ENCODE results near the gene TM9SF4. TPM values are rescaled to one million over a fixed set of nuclear protein-coding genes. Genes with fewer than 3 reads are reported as not detected.
"Not testable (repeated sequence)": the region's sequence is repeated elsewhere in the genome, so short reads cannot be mapped to it uniquely, and the experiment has no call there.

TM9SF4 gene
- total RNA-seq, 2 donors from 2014 or later, result 33.4 TPM

DNA sequence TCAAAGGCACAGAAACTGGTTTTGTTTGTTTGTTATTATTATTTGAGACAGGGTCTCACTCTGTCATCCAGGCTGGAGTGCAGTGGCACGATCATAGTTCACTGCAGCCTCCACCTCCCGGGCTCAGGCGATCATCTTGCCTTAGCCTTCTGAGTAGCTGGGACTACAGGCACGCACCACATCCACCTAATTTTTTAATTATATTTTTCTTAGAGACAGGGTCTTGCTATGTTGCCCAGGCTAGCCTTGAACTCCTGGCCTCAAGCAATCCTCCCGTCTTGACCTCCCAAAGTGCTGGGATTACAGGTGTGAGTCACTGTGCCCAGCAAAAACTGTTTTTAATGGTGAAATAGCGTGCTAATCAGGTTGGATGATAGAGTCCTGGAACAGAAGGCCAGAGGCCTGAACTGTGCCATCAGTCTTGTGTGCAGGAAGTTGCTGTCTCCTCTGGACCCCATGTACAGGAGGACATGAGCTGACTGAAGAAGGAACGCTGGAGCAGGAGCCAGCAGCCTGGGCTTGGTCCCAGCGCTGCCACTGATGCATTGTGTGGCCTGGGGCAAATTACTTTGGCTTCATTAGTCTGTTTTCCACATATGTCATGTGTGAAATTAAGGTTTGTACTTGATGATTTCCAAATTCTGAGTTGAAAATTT lies 4.9 kb downstream of the TM9SF4 start:
- no peak overlapping the region for H3K27ac ChIP-seq
- H3K4me3 ChIP-seq, result no peak overlapping the region
- DNase-seq (ENCODE audit: low spot score), result no peak
- H3K27me3 ChIP-seq (replicated peaks; ENCODE audit: insufficient read depth), result no peaks in the 10 kb centered on the region
- TF ChIP-seq, protein P1, sequence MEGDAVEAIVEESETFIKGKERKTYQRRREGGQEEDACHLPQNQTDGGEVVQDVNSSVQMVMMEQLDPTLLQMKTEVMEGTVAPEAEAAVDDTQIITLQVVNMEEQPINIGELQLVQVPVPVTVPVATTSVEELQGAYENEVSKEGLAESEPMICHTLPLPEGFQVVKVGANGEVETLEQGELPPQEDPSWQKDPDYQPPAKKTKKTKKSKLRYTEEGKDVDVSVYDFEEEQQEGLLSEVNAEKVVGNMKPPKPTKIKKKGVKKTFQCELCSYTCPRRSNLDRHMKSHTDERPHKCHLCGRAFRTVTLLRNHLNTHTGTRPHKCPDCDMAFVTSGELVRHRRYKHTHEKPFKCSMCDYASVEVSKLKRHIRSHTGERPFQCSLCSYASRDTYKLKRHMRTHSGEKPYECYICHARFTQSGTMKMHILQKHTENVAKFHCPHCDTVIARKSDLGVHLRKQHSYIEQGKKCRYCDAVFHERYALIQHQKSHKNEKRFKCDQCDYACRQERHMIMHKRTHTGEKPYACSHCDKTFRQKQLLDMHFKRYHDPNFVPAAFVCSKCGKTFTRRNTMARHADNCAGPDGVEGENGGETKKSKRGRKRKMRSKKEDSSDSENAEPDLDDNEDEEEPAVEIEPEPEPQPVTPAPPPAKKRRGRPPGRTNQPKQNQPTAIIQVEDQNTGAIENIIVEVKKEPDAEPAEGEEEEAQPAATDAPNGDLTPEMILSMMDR (IDR thresholded peaks at IDR 0.05), result no peak
- no peak for ATAC-seq (ENCODE audit: insufficient number of reproducible peaks, low FRiP score, low read depth)
- H3K4me1 ChIP-seq (ENCODE audit: control insufficient read depth in 1 of 2, low read depth in 2 of 2), result peaks cover 31 to 41% of the 10 kb centered on the region in 2 donors
- H3K9me3 ChIP-seq, result no peaks in the 10 kb centered on the region
- H3K36me3 ChIP-seq, result no peaks in the 10 kb centered on the region

DNA sequence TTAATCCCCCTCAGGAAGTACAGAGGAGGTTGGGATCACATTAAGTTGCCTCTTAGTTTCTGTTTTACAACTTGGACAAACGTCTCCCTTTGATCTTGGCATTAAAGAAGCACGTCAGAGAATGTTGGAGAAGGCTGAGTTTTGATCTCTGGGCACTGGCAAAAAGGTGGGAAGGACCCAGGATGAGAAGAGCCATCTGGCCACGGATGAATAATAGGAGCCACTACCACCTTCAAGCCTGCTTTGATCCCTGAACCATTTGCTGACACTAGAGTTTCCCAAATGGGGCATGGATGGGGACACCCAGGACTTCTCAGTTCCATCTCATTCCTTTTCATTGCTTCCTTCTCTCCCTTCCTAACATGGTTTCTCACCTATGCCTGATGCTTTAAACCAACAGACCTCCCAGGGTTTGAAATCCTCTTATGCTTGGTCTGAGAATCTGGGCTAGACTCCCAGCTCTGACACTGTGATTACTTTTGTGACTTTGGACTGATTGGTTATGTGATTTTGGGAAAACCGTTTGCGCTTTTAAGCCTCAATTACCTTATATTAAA lies 5.8 kb downstream of the TM9SF4 start:
- H3K9me3 ChIP-seq, result no peaks in the 10 kb centered on the region
- DNase-seq (ENCODE audit: low spot score) (no peak), ATAC-seq (ENCODE audit: insufficient number of reproducible peaks, low FRiP score, low read depth) (no peak)
- no peaks in the 10 kb centered on the region for H3K27me3 ChIP-seq (replicated peaks; ENCODE audit: insufficient read depth)
- TF ChIP-seq, protein P1 (IDR thresholded peaks at IDR 0.05), result no peak
- H3K4me3 ChIP-seq, result no peak overlapping the region
- no peaks in the 10 kb centered on the region for H3K36me3 ChIP-seq
- H3K4me1 ChIP-seq (ENCODE audit: control insufficient read depth in 1 of 2, low read depth in 2 of 2), result peaks cover 28 to 37% of the 10 kb centered on the region in 2 donors
- no peak overlapping the region for H3K27ac ChIP-seq

DNA sequence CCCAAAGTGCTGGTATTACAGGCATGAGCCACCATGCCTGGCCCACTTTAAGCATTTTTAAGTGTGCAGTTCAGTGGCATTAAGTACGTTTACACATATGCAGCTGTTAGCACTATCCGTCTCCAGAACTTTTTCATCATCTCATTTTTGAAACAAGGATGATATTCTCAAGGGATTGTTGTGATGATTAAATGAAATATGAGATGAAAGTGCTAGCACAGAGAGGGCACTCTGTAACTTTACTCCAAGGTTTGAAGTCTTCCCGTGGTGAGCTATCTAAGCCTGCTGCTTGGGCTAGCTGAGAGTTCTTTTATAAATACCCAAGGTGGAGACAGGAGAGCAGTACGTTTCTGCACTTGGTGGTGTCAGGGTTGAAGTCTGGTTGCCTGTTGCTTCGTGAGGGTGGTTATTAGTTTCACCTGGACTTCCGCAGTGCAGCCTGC lies 6.6 kb downstream of the TM9SF4 start:
- H3K36me3 ChIP-seq, result no peaks in the 10 kb centered on the region
- peaks cover 20 to 29% of the 10 kb centered on the region in 2 donors for H3K4me1 ChIP-seq (ENCODE audit: control insufficient read depth in 1 of 2, low read depth in 2 of 2)
- H3K4me3 ChIP-seq, result no peak overlapping the region
- H3K9me3 ChIP-seq, result no peaks in the 10 kb centered on the region
- H3K27me3 ChIP-seq (replicated peaks; ENCODE audit: insufficient read depth), result no peaks in the 10 kb centered on the region
- DNase-seq (ENCODE audit: low spot score) (no peak), ATAC-seq (ENCODE audit: insufficient number of reproducible peaks, low FRiP score, low read depth) (no peak)
- no peak overlapping the region for H3K27ac ChIP-seq
- TF ChIP-seq, protein P1 (IDR thresholded peaks at IDR 0.05), result no peak

DNA sequence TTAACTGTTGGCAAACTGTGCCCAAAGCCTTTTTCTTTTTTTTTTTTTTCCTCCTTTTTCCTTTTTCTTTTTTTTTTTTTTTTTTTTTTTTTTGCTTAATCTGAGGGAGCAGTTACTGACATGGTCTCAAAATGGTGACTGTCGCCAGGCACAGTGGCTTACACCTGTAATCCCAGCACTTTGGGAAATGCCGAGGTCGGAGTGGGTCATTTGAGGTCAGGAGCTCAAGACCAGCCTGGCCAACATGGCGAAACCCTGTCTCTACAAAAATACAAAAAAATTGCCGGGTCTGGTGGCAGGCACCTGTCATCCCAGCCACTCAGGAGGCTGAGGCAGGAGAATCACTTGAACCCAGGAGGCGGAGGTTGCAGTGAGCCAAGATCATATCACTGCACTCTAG lies 7.3 kb downstream of the TM9SF4 start:
- not testable (repeated sequence) for H3K27ac ChIP-seq; H3K9me3 ChIP-seq; ATAC-seq (ENCODE audit: insufficient number of reproducible peaks, low FRiP score, low read depth); H3K36me3 ChIP-seq; DNase-seq (ENCODE audit: low spot score); H3K4me3 ChIP-seq; H3K27me3 ChIP-seq (replicated peaks; ENCODE audit: insufficient read depth)
- H3K4me1 ChIP-seq (ENCODE audit: control insufficient read depth in 1 of 2, low read depth in 2 of 2), result peaks cover 16 to 23% of the 10 kb centered on the region in 2 donors

DNA sequence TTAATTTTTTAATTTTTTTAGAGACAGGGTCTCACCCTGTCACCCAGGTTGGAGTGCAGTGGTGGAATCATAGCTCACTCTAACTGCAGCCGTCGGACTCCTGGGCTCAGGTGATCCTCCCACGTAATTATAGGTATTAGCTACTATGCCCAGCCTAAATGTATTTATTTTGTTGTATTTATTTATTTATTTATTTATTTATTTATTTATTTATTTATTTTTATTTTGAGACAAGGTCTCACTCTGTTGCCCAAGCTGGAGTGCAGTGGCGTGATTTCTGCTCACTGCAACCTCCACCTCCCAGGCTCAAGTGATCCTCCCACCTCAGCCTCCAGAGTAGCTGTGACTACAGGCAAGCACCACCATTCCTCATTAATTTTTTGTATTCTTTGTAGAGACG lies 8.9 kb downstream of the TM9SF4 start:
- H3K27me3 ChIP-seq (replicated peaks; ENCODE audit: insufficient read depth); DNase-seq (ENCODE audit: low spot score); ATAC-seq (ENCODE audit: insufficient number of reproducible peaks, low FRiP score, low read depth); H3K27ac ChIP-seq; H3K9me3 ChIP-seq; H3K36me3 ChIP-seq; H3K4me3 ChIP-seq: not testable (repeated sequence)
- H3K4me1 ChIP-seq (ENCODE audit: control insufficient read depth in 1 of 2, low read depth in 2 of 2), result peaks cover 8 to 17% of the 10 kb centered on the region in 2 donors

DNA sequence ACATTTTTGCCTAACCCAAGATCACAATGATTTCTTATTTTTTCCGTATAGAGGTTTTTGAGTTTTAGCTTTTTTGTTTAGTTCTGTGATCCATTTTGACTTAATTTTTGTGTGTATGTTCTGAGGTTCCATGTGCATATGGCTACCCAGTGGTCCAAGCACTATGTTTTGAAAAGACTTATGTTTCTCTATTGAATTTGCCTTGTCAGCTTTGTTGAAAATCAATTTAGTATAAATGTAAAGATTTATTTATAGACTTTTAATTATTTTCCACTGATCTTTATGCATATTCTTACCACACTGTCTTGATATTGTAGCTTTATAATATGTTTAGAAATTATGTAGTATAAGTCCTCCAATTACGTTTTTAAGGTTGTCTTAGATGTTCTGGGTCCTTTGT lies 10.2 kb downstream of the TM9SF4 start:
- ATAC-seq (ENCODE audit: insufficient number of reproducible peaks, low FRiP score, low read depth) (no peak), DNase-seq (ENCODE audit: low spot score) (no peak)
- Histone ChIP-seq H3K36me3 (no peaks in the 10 kb centered on the region), H3K27ac (no peak overlapping the region), H3K4me3 (no peak overlapping the region), H3K4me1 (ENCODE audit: control insufficient read depth in 1 of 2, low read depth in 2 of 2) (peaks cover 8 to 17% of the 10 kb centered on the region in 2 donors), H3K27me3 (replicated peaks; ENCODE audit: insufficient read depth) (no peaks in the 10 kb centered on the region), H3K9me3 (no peaks in the 10 kb centered on the region)
- TF ChIP-seq, protein P1 (IDR thresholded peaks at IDR 0.05), result no peak

DNA sequence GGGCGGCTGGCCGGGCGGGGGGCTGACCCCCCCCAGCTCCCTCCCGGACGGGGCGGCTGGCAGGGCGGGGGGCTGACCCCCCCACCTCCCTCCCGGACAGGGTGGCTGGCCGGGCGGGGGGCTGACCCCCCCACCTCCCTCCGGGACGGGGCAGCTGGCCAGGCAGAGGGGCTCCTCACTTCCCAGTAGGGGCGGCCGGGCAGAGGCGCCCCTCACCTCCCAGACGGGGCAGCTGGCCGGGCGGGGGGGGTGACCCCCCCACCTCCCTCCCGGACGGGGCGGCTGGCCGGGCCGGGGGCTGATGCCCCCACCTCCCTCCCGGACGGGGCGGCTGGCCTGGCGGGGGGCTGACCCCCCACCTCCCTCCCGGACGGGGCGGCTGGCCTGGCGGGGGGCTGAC lies 12.4 kb downstream of the TM9SF4 start:
- not testable (repeated sequence) for H3K36me3 ChIP-seq; H3K27ac ChIP-seq; H3K27me3 ChIP-seq (replicated peaks; ENCODE audit: insufficient read depth); H3K4me3 ChIP-seq; DNase-seq (ENCODE audit: low spot score); H3K4me1 ChIP-seq (ENCODE audit: control insufficient read depth in 1 of 2, low read depth in 2 of 2); H3K9me3 ChIP-seq; ATAC-seq (ENCODE audit: insufficient number of reproducible peaks, low FRiP score, low read depth)

All from thoracic aorta (tissue), 2 donors.